ENCODE measurements around the gene NMU.
A peak's percentile ranks its signal among the peaks of the same experiment; 100 is the strongest.
"Not testable (repeated sequence)": the region's sequence is repeated elsewhere in the genome, so short reads cannot be mapped to it uniquely, and the experiment has no call there.

The NMU gene

DNA sequence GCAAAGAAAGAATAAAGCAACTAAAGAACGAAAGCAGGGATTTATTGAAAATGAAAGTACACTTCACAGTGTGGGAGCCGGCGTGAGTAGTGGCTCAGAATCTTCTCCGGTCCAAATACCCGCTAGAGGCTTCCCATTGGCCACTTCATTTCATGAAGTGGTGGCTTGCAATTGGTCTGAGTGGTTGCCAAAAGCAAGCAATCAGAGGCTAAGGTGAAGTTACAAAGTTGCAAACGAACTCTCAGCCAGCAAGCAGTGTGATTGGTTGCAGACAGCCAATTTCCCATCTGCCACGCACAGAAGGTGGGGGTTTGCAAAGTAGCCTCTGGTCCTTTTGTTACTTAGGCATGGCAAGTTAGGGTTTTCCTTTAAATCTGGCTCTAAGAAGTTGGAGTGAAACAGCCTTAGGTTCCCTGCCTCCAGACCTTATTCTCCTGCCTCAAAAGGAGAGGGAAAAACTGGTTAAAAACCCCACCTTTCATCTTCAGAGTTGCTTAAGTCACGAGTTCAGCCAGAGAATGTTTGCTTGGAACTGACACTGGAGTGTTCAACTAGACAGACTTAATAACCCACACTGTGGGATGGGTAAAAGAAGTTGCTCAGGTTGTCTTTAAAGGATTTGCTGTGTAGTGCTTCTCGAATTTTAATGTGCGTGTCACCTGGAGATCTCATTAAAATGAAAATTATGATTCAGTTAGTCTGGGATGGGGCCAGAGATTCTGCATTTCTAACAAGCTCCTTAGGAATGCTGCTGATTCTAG is 82.5 kb downstream of the NMU start:
- peak; percentile 26 for DNase-seq

DNA sequence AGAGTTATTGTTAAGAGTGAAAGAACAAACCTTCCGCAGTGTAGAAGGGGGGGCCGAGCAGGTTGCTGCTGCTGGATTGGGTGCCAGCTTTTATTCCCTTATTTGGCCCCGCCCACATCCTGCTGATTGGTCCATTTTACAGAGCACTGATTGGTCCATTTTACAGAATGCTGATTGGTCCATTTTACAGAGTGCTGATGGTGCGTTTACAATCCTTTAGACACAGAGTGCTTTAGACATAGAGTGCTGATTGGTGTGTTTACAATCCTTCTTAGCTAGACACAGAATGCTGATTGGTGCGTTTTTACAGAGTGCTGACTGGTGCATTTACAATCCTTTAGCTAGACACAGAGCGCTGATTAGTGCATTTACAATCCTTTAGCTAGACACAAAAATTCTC is 84.1 kb downstream of the NMU start:
- DNase-seq = not testable (repeated sequence)

DNA sequence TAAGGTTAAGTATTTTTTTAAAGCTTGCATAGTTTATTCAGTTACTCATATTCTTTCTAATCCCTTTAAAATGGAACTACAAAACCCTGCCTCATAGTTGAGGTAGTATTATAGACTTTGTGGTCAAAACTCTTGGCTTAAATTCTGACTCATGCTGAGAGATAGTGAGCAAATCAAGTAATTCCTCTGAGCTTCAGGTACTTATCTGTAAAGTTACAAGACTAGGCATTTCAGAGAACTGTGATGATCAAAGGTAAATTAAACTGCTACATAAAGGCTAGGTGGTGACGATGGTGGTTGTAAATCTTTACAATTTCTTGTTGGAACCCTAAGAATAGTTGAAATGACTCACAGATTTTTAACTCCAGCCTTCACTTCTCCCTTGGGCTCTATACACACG is 86.2 kb downstream of the NMU start:
- DNase-seq = no peak

DNA sequence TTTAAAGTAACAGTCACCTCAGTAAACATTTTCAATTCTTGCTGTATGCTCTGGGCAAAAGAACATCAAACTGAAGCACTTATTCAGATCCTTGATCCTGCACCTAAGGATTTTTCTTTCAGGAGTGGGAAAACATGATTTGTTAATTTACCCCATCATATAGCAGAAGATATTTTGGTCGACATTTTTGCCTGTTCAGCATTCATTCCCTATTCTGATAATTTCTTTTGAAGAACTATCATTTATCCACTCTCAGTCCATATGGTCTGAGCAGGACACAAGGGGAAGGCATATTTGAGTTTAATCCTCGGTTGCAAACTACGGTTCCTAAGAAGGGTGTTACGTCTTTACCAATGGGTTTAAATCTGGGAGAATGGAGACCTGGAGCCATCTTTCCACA is 88.2 kb downstream of the NMU start:
- DNase-seq = no peak

DNA sequence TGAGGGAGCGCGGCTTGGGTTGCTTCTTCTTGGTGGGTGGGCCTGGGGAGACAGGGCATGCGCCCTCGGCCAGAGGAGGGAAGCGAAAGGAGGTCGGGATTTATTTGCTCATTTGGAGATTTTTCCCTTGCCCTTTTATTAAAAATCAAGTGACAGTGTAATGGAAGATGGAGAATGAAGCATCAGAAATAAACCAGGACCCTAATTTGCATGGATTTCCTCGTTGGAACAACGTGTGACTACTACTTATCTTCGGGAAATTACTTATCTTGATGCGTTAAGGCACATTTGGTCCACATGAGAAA is 88.7 kb downstream of the NMU start:
- no peak for DNase-seq

DNA sequence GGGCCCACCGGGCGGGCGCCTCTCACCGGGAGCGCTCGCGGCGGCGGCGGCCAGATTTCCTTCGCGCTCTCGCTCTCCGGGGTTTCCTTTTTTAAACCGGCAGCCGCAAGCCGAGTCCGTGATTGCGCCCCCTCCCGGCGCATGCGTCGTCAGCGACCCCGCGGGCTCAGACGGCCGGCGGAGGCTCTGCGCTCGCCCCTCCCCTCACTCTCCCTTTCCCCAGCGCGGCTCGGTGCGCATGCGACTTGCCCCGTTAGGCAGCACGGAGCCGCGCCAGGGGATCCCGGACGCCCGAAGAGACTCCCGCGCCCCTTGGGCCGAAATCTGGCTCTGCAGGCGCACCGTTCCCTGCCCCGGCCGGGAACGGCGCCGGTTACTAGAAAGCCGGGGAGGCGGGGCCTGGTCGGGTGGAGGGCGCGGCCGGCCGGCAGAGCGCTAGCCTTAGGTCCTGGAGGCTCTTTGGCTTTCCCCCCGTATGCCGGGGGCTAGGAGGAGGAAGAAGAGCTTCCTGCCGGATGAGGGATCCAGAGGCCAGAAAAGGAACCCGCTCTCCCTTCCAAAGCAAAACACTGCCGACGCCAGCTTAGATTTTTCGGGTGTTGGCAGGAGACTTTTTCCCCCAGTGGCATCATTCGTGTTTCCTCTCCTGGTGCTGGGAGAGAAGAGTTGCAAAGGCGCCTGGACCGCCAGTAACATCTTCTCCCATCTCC is 89.2 kb downstream of the NMU start, which contains the start of gene CLOCK:
CLOCK (minus strand) TSS at position 154 of the 710 bp plus-strand sequence. CDS start 64,124 bp downstream, outside the sequence.
- peak; percentile 88 for DNase-seq

DNA sequence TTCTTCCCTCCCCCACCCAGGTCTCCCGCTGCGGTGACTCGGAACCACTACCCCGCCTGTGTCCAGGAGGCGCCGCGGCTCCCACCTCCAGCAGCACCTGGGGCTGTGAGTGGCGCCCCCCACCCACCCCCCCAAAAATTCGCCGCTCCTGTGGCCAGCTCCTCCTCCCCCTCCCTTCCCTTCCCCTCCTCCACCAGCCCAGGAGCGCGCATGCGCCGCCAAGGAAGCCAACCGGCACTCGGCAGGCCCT is 89.7 kb downstream of the NMU start:
- DNase-seq = no peak

DNA sequence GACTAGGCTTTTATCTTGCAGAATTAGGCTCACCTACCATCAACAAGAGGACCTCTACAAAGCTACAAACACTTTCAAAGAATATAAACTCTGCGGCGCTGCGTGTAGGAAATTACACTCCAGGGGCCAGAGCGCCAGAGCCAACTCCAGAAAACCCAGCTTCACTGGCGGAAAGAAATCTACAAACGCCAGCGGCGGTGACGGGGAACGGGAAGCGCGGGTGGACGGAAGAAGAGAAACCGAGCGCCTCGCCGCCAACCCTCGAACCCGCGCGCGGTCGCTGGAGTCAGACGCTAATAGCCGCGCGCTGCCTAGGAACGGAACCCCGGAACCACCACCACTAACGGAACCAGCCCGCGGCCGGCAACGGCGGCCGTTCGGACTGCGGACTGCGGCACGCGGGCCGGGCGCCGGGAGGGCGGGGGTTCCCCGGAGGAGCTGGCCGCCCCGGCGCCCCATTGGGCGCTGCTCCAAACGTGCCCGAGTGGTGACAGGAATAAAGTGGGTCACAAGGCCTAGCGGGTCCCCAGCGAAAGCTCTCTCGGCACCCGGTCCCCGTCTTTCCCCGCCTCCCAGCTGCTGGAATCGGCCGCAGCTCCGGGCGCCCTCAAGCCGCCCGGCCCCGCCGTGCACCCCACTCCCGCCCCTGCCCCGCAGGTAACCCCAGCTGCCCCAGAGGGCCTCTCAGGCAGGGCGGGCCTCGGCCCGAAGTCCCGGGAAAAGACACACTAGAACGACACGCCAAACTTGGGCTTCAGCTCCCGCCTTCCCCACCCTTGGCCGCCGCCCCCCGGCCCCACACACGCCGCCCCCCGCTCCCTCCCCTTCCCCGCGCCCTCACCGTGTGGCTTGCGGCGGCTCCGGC is 90.2 kb downstream of the NMU start:
- DNase-seq = peak; percentile 68
